Coronary artery (tissue), 2 donors: ENCODE results near the gene KLK12.

ENCODE experiments used
- DNase-seq: peaks from one replicate; pipeline ENCODE4 v3.0.0-alpha.2; 2017; ENCODE audit warnings: low spot score
- H3K27ac ChIP-seq, 2 donors: fragments of 200-600 bp; sonication (generic); one replicate each; pipeline ENCODE4 v1.5.1; 2016 to 2019
- H3K4me3 ChIP-seq: fragments of 200-600 bp; sonication (generic); 2 replicates; pipeline ENCODE4 v1.5.1; 2016; ENCODE audit warnings: mild to moderate bottlenecking, moderate library complexity
- CTCF ChIP-seq: fragments of 200-600 bp; sonication (generic); IDR thresholded peaks from one replicate; pipeline ENCODE4 v1.5.1; 2019; ENCODE audit warnings: antibody characterized with exemption

Gene KLK12

GRCh38 chr19:51018745-51019543, 15.9 kb downstream of the KLK12 start:
- Histone ChIP-seq H3K4me3 (peak overlapping the region; percentile 66), H3K27ac (no peak overlapping the region)
- no peak for DNase-seq
- TF ChIP-seq CTCF, result no peak

GRCh38 chr19:51016798-51017683, 17.8 kb downstream of the KLK12 start:
- Histone ChIP-seq H3K4me3 (peak overlapping the region; percentile 53), H3K27ac (no peak overlapping the region)
- no peak for TF ChIP-seq CTCF
- no peak for DNase-seq

GRCh38 chr19:51015691-51016267, 19.0 kb downstream of the KLK12 start:
- no peak overlapping the region for H3K4me3 ChIP-seq
- no peak overlapping the region for H3K27ac ChIP-seq
- no peak for DNase-seq
- TF ChIP-seq CTCF, result no peak

GRCh38 chr19:51014242-51014641, 20.6 kb downstream of the KLK12 start:
- no peak for TF ChIP-seq CTCF
- Histone ChIP-seq H3K4me3 (no peak overlapping the region), H3K27ac (no peak overlapping the region)
- no peak for DNase-seq

GRCh38 chr19:51012661-51013190, 22.1 kb downstream of the KLK12 start:
- Histone ChIP-seq H3K27ac (no peak overlapping the region), H3K4me3 (no peak overlapping the region)
- DNase-seq, result no peak
- no peak for TF ChIP-seq CTCF

GRCh38 chr19:51010066-51010795, 24.6 kb downstream of the KLK12 start:
- no peak for DNase-seq
- Histone ChIP-seq H3K4me3 (no peak overlapping the region), H3K27ac (no peak overlapping the region)
- no peak for TF ChIP-seq CTCF
